HCT116 (cell line): ENCODE data around the gene FMN1. TPM values are rescaled to one million over a fixed set of nuclear protein-coding genes. Genes with fewer than 3 reads are reported as not detected.

Source experiments
- ATAC-seq: fragments of 200-7000 bp; cut with Tn5 transposase; 2 replicates; pipeline ENCODE4 v1.9.1; 2020; ENCODE audit warnings: mild to moderate bottlenecking, moderate library complexity
- BruUV-seq: library from RNA; stranded (reverse); fragments of 400-500 nt; replicated peaks from 2 replicates; lab custom pipeline; 2021; lab: Mats Ljungman, UMichigan
- CTCF ChIA-PET: fragments of 300-600 bp; sonication (Branson Sonifier 250); formaldehyde crosslinking; loops from one replicate; lab custom pipeline; 2021; ENCODE audit warnings: antibody characterized with exemption; lab: Charles Lee
- POLR2A ChIA-PET: fragments of 300-600, 350-600 bp; sonication (Branson Sonifier 250); formaldehyde crosslinking; loops from one replicate; lab custom pipeline; 2021; ENCODE audit warnings: antibody characterized with exemption; lab: Charles Lee
- RAD21 ChIA-PET, 2 experiments: fragments of 300-600 bp; sonication (Branson Sonifier 250); formaldehyde crosslinking; loops; one replicate each; lab custom pipeline; 2023; ENCODE audit warnings: low total read pairs in 2 of 2; ENCODE audit not compliant: uncharacterized antibody in 2 of 2, unreplicated experiment in 2 of 2, low non-redundant PET in 1 of 2; lab: Charles Lee
- DNase-seq: peaks from one replicate; pipeline ENCODE4 v3.0.0-alpha.2; 2010; ENCODE audit warnings: low read depth, low spot score
- H2AFZ ChIP-seq: fragments of 200-600 bp; shearing (Covaris generic), sonication (generic); 2 replicates; pipeline ENCODE4 v1.6.1; 2017; ENCODE audit warnings: low read depth, mixed run types, mixed read lengths, antibody characterized with exemption, low read length; ENCODE audit not compliant: poor library complexity, severe bottlenecking
- H3K27ac ChIP-seq: 2 replicates; pipeline ENCODE4 v1.5.1; 2012; ENCODE audit warnings: low read depth, low read length
- H3K27me3 ChIP-seq: fragments of 200-600 bp; sonication (generic); 2 replicates; pipeline ENCODE4 v1.6.1; 2016; ENCODE audit warnings: mixed run types, low read length, mixed read lengths; ENCODE audit not compliant: insufficient read depth
- H3K36me3 ChIP-seq, 2 experiments: fragments of 200-500 bp in 1 of 2; fragments of 200-600 bp in 1 of 2; sonication (Bioruptor generic) in 1 of 2; sonication (generic) in 1 of 2; 2 replicates each; pipeline versions ENCODE4 v1.5.1 to v1.6.1; 2014 to 2016; ENCODE audit warnings: low read length in 2 of 2, inconsistent platforms in 1 of 2, mixed read lengths in 1 of 2, mixed run types in 1 of 2; ENCODE audit not compliant: insufficient read depth in 2 of 2, control insufficient read depth in 1 of 2
- H3K4me1 ChIP-seq, 2 experiments: fragments of 200-600 bp in 1 of 2; sonication (generic) in 1 of 2; 2 replicates each; pipeline versions ENCODE4 v1.5.1 to v1.6.1; 2012 to 2017; ENCODE audit warnings: low read length in 2 of 2, inconsistent platforms in 1 of 2, mild to moderate bottlenecking in 1 of 2, mixed read lengths in 1 of 2, mixed run types in 1 of 2, moderate library complexity in 1 of 2; ENCODE audit not compliant: insufficient read depth in 2 of 2, control insufficient read depth in 1 of 2
- H3K4me2 ChIP-seq: fragments of 200-600 bp; sonication (generic); 2 replicates; pipeline ENCODE4 v1.6.1; 2017; ENCODE audit warnings: mixed run types, low read length, mixed read lengths
- H3K4me3 ChIP-seq, 2 experiments: fragments of 200-600 bp in 1 of 2; sonication (generic) in 1 of 2; replicated peaks in 1 of 2; 2 replicates each; pipeline ENCODE4 v1.5.1; 2011 to 2016; ENCODE audit warnings: low read length in 2 of 2, control low read depth in 1 of 2, low read depth in 1 of 2, mild to moderate bottlenecking in 1 of 2, mixed read lengths in 1 of 2, mixed run types in 1 of 2
- H3K79me2 ChIP-seq: fragments of 200-600 bp; sonication (generic); 2 replicates; pipeline ENCODE4 v1.6.1; 2017; ENCODE audit warnings: mild to moderate bottlenecking, mixed run types, low read length, moderate library complexity, mixed read lengths; ENCODE audit not compliant: insufficient read depth
- H3K9ac ChIP-seq: fragments of 200-600 bp; sonication (generic); 2 replicates; pipeline ENCODE4 v1.6.1; 2016; ENCODE audit warnings: low read length, mixed read lengths
- H3K9me2 ChIP-seq: fragments of 200-600 bp; sonication (generic), shearing (Covaris generic); 2 replicates; pipeline ENCODE4 v1.6.1; 2017; ENCODE audit warnings: mixed run types, mild to moderate bottlenecking, moderate library complexity; ENCODE audit not compliant: insufficient read depth
- H3K9me3 ChIP-seq, 2 experiments: fragments of 200-500 bp in 1 of 2; fragments of 200-600 bp in 1 of 2; sonication (Bioruptor generic) in 1 of 2; sonication (generic) in 1 of 2; 2 replicates each; pipeline ENCODE4 v1.6.1; 2014 to 2017; ENCODE audit warnings: low read length in 2 of 2, mixed read lengths in 2 of 2, inconsistent platforms in 1 of 2, low read depth in 1 of 2, mild to moderate bottlenecking in 1 of 2, mixed run types in 1 of 2, moderate library complexity in 1 of 2; ENCODE audit not compliant: control insufficient read depth in 1 of 2, insufficient read depth in 1 of 2
- H4K20me1 ChIP-seq: fragments of 200-600 bp; sonication (generic), shearing (Covaris generic); 2 replicates; pipeline ENCODE4 v1.6.1; 2017; ENCODE audit warnings: mixed run types, mild to moderate bottlenecking, moderate library complexity; ENCODE audit not compliant: insufficient read depth
- CBX3 ChIP-seq: IDR thresholded peaks from 2 replicates; pipeline ENCODE4 v1.6.1; 2012; ENCODE audit warnings: low read depth
- EGR1 ChIP-seq: IDR thresholded peaks from 2 replicates; pipeline ENCODE4 v1.6.1; 2012; ENCODE audit warnings: low read depth
- FOSL1 ChIP-seq: IDR thresholded peaks from 2 replicates; pipeline ENCODE4 v1.6.1; 2012; ENCODE audit warnings: low read depth
- JUND ChIP-seq: IDR thresholded peaks from 2 replicates; pipeline ENCODE4 v1.6.1; 2012
- RAD21 ChIP-seq: IDR thresholded peaks from 2 replicates; pipeline ENCODE4 v1.6.1; 2012; ENCODE audit warnings: low read depth, mild to moderate bottlenecking
- SIN3A ChIP-seq: IDR thresholded peaks from 2 replicates; pipeline ENCODE4 v1.6.1; 2012; ENCODE audit warnings: low read depth
- SP1 ChIP-seq: IDR thresholded peaks from 2 replicates; pipeline ENCODE4 v1.6.1; 2012; ENCODE audit warnings: low read depth
- SRF ChIP-seq: IDR thresholded peaks from 2 replicates; pipeline ENCODE4 v1.6.1; 2012; ENCODE audit warnings: low read depth
- TCF7L2 ChIP-seq: IDR thresholded peaks from 2 replicates; pipeline ENCODE4 v1.7.0; 2011; ENCODE audit warnings: borderline replicate concordance, inconsistent platforms; ENCODE audit not compliant: insufficient read depth, insufficient read length; ENCODE audit errors: extremely low read depth
- YY1 ChIP-seq: IDR thresholded peaks from 2 replicates; pipeline ENCODE4 v1.6.1; 2011; ENCODE audit warnings: low read length, low read depth, moderate library complexity, mild to moderate bottlenecking; ENCODE audit not compliant: insufficient replicate concordance; ENCODE audit errors: extremely low read depth
- ZFX ChIP-seq: fragments of 450-650 bp; IDR thresholded peaks from 2 replicates; pipeline ENCODE4 v1.6.1; 2017
- intact Hi-C: fragments of 100-400 bp; cut with micrococcal nuclease; formaldehyde crosslinking; loops from 2 replicates; pipeline ENCODE4 v1.10.0; 2022
- total RNA-seq: library from RNA; stranded (reverse); gene quantifications from one replicate; pipeline ENCODE4 v1.2.1, GENCODE V29; 2021; ENCODE audit not compliant: unreplicated experiment
- TF ChIP-seq, protein P1 (sequence below): IDR thresholded peaks from 2 replicates; pipeline ENCODE4 v1.6.1; 2012
- TF ChIP-seq, protein P2 (sequence below): IDR thresholded peaks from 2 replicates; pipeline ENCODE4 v1.6.1; 2012; ENCODE audit warnings: low read depth

The FMN1 gene
- total RNA-seq, 1 experiment from 2014 or later, result 0.39 TPM

DNA sequence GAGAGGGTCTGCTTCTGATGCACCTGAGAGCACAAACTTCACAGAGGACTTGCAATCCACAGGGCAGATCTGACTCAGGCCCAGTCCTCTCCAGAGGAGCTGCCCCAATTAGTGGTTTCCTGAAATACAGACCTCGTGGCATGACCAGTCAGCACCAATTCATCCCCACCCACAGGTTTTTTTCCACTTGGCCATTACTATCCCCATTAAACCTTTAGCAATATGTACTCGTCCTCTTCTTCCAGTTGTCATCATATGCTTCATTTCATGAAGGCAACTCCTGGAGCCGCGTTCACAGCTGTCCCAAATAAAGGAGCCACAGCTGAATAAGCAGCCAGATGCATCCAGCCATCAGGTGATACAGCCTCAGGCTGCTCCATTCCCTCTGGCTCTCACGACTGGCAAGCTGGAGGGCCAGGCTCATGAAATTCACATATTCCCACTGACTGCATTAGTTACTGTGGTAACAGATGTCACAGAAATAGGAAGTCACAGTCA lies 163.1 kb downstream of the FMN1 start (continued):
- TF ChIP-seq SIN3A, result no peak
- no peak for TF ChIP-seq SRF
- TF ChIP-seq EGR1, result no peak
- TF ChIP-seq RAD21, result no peak
- TF ChIP-seq CBX3, result no peak
- TF ChIP-seq JUND, result no peak

DNA sequence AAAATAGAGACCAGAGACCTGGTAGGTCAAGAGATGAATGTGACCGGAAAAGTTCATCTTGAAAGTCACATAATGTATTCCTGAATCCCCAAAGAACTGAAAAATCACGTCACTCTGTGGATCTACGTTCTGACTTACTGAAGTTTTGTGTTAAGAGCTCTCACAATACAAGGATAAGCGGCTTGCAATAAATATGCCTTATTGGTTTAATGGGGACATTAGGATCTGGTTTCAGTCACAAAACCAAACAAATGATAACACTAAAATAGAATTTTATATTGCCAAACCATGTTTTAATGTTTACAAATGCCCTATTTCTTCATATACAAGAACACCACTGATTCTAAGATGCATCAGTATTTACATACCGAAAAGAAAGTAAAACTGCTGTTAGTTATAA lies 164.2 kb downstream of the FMN1 start:
- ChIA-PET POLR2A (no interaction called here), RAD21 (no interaction called here), CTCF (no interaction called here)
- intact Hi-C loops, result no loop called here
- DNase-seq (no peak), ATAC-seq (no peak)
- Histone ChIP-seq H3K27ac (no peak overlapping the region), H3K9me3 (no peaks in the 10 kb centered on the region), H3K36me3 (no peaks in the 10 kb centered on the region), H3K4me3 (no peak overlapping the region), H3K9me2 (no peaks in the 10 kb centered on the region), H4K20me1 (no peaks in the 10 kb centered on the region), H3K4me2 (no peak overlapping the region), H2AFZ (no peak overlapping the region), H3K27me3 (no peaks in the 10 kb centered on the region), H3K9ac (no peak overlapping the region), H3K4me1 (no peaks in the 10 kb centered on the region), H3K79me2 (no peaks in the 10 kb centered on the region)
- no peak for TF ChIP-seq FOSL1
- no peak for TF ChIP-seq EGR1
- TF ChIP-seq JUND, result no peak
- TF ChIP-seq RAD21, result no peak
- TF ChIP-seq YY1, result no peak
- TF ChIP-seq SRF, result no peak
- no peak for TF ChIP-seq CBX3
- TF ChIP-seq ZFX, result no peak
- no peak for TF ChIP-seq SP1
- TF ChIP-seq SIN3A, result no peak
- TF ChIP-seq, protein P1, sequence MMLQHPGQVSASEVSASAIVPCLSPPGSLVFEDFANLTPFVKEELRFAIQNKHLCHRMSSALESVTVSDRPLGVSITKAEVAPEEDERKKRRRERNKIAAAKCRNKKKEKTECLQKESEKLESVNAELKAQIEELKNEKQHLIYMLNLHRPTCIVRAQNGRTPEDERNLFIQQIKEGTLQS, result no peak
- TF ChIP-seq TCF7L2, result no peak
- TF ChIP-seq, protein P2, sequence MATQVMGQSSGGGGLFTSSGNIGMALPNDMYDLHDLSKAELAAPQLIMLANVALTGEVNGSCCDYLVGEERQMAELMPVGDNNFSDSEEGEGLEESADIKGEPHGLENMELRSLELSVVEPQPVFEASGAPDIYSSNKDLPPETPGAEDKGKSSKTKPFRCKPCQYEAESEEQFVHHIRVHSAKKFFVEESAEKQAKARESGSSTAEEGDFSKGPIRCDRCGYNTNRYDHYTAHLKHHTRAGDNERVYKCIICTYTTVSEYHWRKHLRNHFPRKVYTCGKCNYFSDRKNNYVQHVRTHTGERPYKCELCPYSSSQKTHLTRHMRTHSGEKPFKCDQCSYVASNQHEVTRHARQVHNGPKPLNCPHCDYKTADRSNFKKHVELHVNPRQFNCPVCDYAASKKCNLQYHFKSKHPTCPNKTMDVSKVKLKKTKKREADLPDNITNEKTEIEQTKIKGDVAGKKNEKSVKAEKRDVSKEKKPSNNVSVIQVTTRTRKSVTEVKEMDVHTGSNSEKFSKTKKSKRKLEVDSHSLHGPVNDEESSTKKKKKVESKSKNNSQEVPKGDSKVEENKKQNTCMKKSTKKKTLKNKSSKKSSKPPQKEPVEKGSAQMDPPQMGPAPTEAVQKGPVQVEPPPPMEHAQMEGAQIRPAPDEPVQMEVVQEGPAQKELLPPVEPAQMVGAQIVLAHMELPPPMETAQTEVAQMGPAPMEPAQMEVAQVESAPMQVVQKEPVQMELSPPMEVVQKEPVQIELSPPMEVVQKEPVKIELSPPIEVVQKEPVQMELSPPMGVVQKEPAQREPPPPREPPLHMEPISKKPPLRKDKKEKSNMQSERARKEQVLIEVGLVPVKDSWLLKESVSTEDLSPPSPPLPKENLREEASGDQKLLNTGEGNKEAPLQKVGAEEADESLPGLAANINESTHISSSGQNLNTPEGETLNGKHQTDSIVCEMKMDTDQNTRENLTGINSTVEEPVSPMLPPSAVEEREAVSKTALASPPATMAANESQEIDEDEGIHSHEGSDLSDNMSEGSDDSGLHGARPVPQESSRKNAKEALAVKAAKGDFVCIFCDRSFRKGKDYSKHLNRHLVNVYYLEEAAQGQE, result no peak
- no TSS peak for BruUV-seq
